AG08396 (cell line): ENCODE data around the gene ZSWIM1.

Source experiments
- DNase-seq: peaks from one replicate; pipeline ENCODE4 v3.0.0; 2012; ENCODE audit warnings: low spot score, mixed read lengths

Gene ZSWIM1

GRCh38 chr20:45933266-45934045 is 52.4 kb downstream of the ZSWIM1 start:
- DNase-seq, result peak; percentile 71

- DNase-seq, result peak; percentile 45
Measured at GRCh38 chr20:45934046-45934585, 53.1 kb downstream of the ZSWIM1 start.
